Measurements from ENCODE around the gene SEMA3A. TPM values are rescaled to one million over a fixed set of nuclear protein-coding genes. Genes with fewer than 3 reads are reported as not detected.

The SEMA3A gene
- total RNA-seq, 1 experiment from 2014 or later = 6.3 TPM

GRCh38 chr7:84138411-84138810, 56.2 kb downstream of the SEMA3A start:
- Histone ChIP-seq H4K20me1 (ENCODE audit: insufficient read depth) (no peaks in the 10 kb centered on the region), H3K9me2 (ENCODE audit: insufficient read depth) (no peaks in the 10 kb centered on the region; the same call in 1 of the 2 replicates), H3K79me2 (ENCODE audit: low read depth) (no peaks in the 10 kb centered on the region), H3K4me3 (no peak overlapping the region), H3K36me3 (ENCODE audit: low read depth) (no peaks in the 10 kb centered on the region), H3K4me2 (no peak overlapping the region), H3K27ac (no peak overlapping the region), H3K4me1 (replicated peaks; ENCODE audit: insufficient read depth) (no peaks in the 10 kb centered on the region), H3K27me3 (ENCODE audit: insufficient read depth, low read depth) (no peaks in the 10 kb centered on the region), H3F3A (ENCODE audit: insufficient read depth, low read depth) (no peaks in the 10 kb centered on the region), H2AFZ (no peak overlapping the region), H3K9me3 (ENCODE audit: insufficient read depth, low read depth) (no peaks in the 10 kb centered on the region)
- DNase-seq = no peak
- ChIA-PET POLR2A (ENCODE audit: unreplicated experiment) (no interaction called here), CTCF (no interaction called here)
- no TSS peak for BruUV-seq (replicated peaks)
- TF ChIP-seq EZH2 (IDR thresholded peaks at IDR 0.05; ENCODE audit: low read depth) (no peak), CTCF (conservative IDR thresholded peaks at IDR 0.05) (no peak)
- intact Hi-C loops (cut with micrococcal nuclease; ENCODE audit: unreplicated experiment) = no loop called here

GRCh38 chr7:84137812-84138211, 56.8 kb downstream of the SEMA3A start:
- TF ChIP-seq EZH2 (IDR thresholded peaks at IDR 0.05; ENCODE audit: low read depth) (no peak), CTCF (conservative IDR thresholded peaks at IDR 0.05) (no peak)
- no TSS peak for BruUV-seq (replicated peaks)
- Histone ChIP-seq H3K79me2 (ENCODE audit: low read depth) (no peaks in the 10 kb centered on the region), H3K27ac (no peak overlapping the region), H3K9me2 (ENCODE audit: insufficient read depth) (no peaks in the 10 kb centered on the region; the same call in 1 of the 2 replicates), H3K36me3 (ENCODE audit: low read depth) (no peaks in the 10 kb centered on the region), H3K27me3 (ENCODE audit: insufficient read depth, low read depth) (no peaks in the 10 kb centered on the region), H2AFZ (no peak overlapping the region), H3K4me3 (no peak overlapping the region), H4K20me1 (ENCODE audit: insufficient read depth) (no peaks in the 10 kb centered on the region), H3F3A (ENCODE audit: insufficient read depth, low read depth) (no peaks in the 10 kb centered on the region), H3K9me3 (ENCODE audit: insufficient read depth, low read depth) (no peaks in the 10 kb centered on the region), H3K4me2 (no peak overlapping the region), H3K4me1 (replicated peaks; ENCODE audit: insufficient read depth) (no peaks in the 10 kb centered on the region)
- ChIA-PET CTCF (no interaction called here), POLR2A (ENCODE audit: unreplicated experiment) (no interaction called here)
- no peak for DNase-seq
- intact Hi-C loops (cut with micrococcal nuclease; ENCODE audit: unreplicated experiment) = no loop called here

- Histone ChIP-seq H3K27me3 (ENCODE audit: insufficient read depth, low read depth) (no peaks in the 10 kb centered on the region), H3K36me3 (ENCODE audit: low read depth) (no peaks in the 10 kb centered on the region), H3K4me1 (replicated peaks; ENCODE audit: insufficient read depth) (no peaks in the 10 kb centered on the region), H4K20me1 (ENCODE audit: insufficient read depth) (no peaks in the 10 kb centered on the region), H3K4me2 (no peak overlapping the region), H3K79me2 (ENCODE audit: low read depth) (no peaks in the 10 kb centered on the region), H2AFZ (no peak overlapping the region), H3F3A (ENCODE audit: insufficient read depth, low read depth) (no peaks in the 10 kb centered on the region), H3K9me2 (ENCODE audit: insufficient read depth) (no peaks in the 10 kb centered on the region; the same call in 1 of the 2 replicates), H3K4me3 (no peak overlapping the region), H3K9me3 (ENCODE audit: insufficient read depth, low read depth) (no peaks in the 10 kb centered on the region), H3K27ac (no peak overlapping the region)
- CTCF ChIA-PET = no interaction called here
- POLR2A ChIA-PET (ENCODE audit: unreplicated experiment) = interaction anchor here (0.7 kb wide), 1 partner anchor 29 kb away, joined by 5 read pairs; no protein-coding TSS in a partner anchor
- BruUV-seq (replicated peaks) = no TSS peak
- DNase-seq = no peak
- TF ChIP-seq EZH2 (IDR thresholded peaks at IDR 0.05; ENCODE audit: low read depth) (no peak), CTCF (conservative IDR thresholded peaks at IDR 0.05) (no peak)
- intact Hi-C loops (cut with micrococcal nuclease; ENCODE audit: unreplicated experiment) = no loop called here
These were observed 57.8 kb downstream of the SEMA3A start for GRCh38 chr7:84136809-84137208.

Measured in PC-9 (cell line).